ENCODE data around the gene KCNJ15.

- TF ChIP-seq POLR2A (IDR thresholded peaks at IDR 0.05) = no peak
- TF ChIP-seq CTCF (IDR thresholded peaks at IDR 0.05) = no peak
- TF ChIP-seq POLR2AphosphoS5 (IDR thresholded peaks at IDR 0.05) = no peak
Observed at GRCh38 chr21:38256599-38257302, at the start of gene KCNJ15.
